MCF 10A (cell line): ENCODE measurements around the gene EVA1B. TPM values are rescaled to one million over a fixed set of nuclear protein-coding genes. Genes with fewer than 3 reads are reported as not detected.

ENCODE experiments used
- BruUV-seq: library from RNA; stranded (reverse); fragments of 400-500 nt; replicated peaks from 2 replicates; lab custom pipeline; 2021; lab: Mats Ljungman, UMichigan
- CTCF ChIA-PET: fragments of 300-600 bp; sonication (Branson Sonifier 250); formaldehyde crosslinking; extraction: SDS; loops from one replicate; lab custom pipeline; 2021; ENCODE audit warnings: antibody characterized with exemption, inconsistent platforms; lab: Yijun Ruan, JAX
- POLR2A ChIA-PET: fragments of 300-600, 350-650 bp; sonication (Branson Sonifier 250); formaldehyde crosslinking; extraction: SDS; loops from one replicate; lab custom pipeline; 2020; ENCODE audit warnings: antibody characterized with exemption, inconsistent platforms; lab: Yijun Ruan, JAX
- DNase-seq: peaks from one replicate; pipeline ENCODE4 v3.0.0-alpha.2; 2018; ENCODE audit not compliant: unreplicated experiment
- H3K27ac Mint-ChIP-seq: one replicate; pipeline ENCODE4 v1.8.0; 2022; ENCODE audit warnings: mild to moderate bottlenecking, low read depth, mixed read lengths; ENCODE audit not compliant: unreplicated experiment
- H3K27me3 Mint-ChIP-seq: one replicate; pipeline ENCODE4 v1.8.0; 2022; ENCODE audit warnings: mixed read lengths; ENCODE audit not compliant: insufficient read depth, unreplicated experiment
- H3K36me3 Mint-ChIP-seq: one replicate; pipeline ENCODE4 v1.8.0; 2022; ENCODE audit warnings: mild to moderate bottlenecking, moderate library complexity, mixed read lengths; ENCODE audit not compliant: insufficient read depth, unreplicated experiment
- H3K4me1 Mint-ChIP-seq: one replicate; pipeline ENCODE4 v1.8.0; 2022; ENCODE audit warnings: mixed read lengths; ENCODE audit not compliant: insufficient read depth, unreplicated experiment
- H3K4me3 Mint-ChIP-seq: one replicate; pipeline ENCODE4 v1.8.0; 2022; ENCODE audit warnings: mild to moderate bottlenecking, moderate library complexity, mixed read lengths; ENCODE audit not compliant: unreplicated experiment
- H3K9me3 Mint-ChIP-seq: one replicate; pipeline ENCODE4 v1.8.0; 2022; ENCODE audit warnings: mixed read lengths; ENCODE audit not compliant: unreplicated experiment
- intact Hi-C: fragments of 100-400 bp; cut with micrococcal nuclease; formaldehyde crosslinking; loops from 2 replicates; pipeline ENCODE4 v1.14.1; 2022
- total RNA-seq: library from RNA; stranded (reverse); gene quantifications from 2 replicates; pipeline ENCODE4 v1.2.3, GENCODE V29; 2022
- TF ChIP-seq, protein P1 (sequence below): fragments of 200-600 bp; IDR thresholded peaks from one replicate; pipeline ENCODE4 v1.8.0; 2022; ENCODE audit warnings: antibody characterized with exemption, mild to moderate bottlenecking; ENCODE audit not compliant: unreplicated experiment

EVA1B gene
- total RNA-seq, 1 experiment from 2014 or later, result 4.8 TPM

DNA sequence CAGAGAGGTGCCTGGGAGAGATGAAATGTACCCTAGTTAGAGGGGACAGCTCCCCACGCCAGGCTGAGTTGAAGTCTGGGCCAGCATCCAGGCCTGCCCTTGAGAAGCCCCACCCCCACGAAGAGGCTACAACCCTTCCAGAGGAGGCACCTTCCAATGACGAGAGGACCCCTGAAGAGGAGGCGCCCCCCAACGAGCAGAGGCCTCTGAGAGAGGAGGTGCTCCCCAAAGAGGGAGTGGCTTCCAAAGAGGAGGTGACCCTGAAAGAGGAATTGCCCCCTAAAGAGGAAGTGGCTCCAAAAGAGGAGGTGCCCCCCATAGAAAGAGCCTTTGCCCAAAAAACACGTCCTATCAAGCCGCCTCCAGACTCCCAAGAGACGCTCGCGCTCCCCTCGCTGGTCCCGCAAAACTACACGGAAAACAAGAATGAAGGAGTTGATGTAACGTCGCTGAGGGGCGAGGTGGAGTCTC is 3.1 kb downstream of the EVA1B start:
- no TSS peak for BruUV-seq
- CTCF ChIA-PET, result no interaction called here
- H3K4me1 Mint-ChIP-seq, result no peaks in the 10 kb centered on the region
- POLR2A ChIA-PET, result no interaction called here
- H3K36me3 Mint-ChIP-seq, result peaks cover 4% of the 10 kb centered on the region
- DNase-seq, result no peak
- peak overlapping the region; percentile 52 for H3K4me3 Mint-ChIP-seq
- no peaks in the 10 kb centered on the region for H3K27me3 Mint-ChIP-seq
- peak overlapping the region; percentile 63 for H3K27ac Mint-ChIP-seq
- TF ChIP-seq, protein P1, sequence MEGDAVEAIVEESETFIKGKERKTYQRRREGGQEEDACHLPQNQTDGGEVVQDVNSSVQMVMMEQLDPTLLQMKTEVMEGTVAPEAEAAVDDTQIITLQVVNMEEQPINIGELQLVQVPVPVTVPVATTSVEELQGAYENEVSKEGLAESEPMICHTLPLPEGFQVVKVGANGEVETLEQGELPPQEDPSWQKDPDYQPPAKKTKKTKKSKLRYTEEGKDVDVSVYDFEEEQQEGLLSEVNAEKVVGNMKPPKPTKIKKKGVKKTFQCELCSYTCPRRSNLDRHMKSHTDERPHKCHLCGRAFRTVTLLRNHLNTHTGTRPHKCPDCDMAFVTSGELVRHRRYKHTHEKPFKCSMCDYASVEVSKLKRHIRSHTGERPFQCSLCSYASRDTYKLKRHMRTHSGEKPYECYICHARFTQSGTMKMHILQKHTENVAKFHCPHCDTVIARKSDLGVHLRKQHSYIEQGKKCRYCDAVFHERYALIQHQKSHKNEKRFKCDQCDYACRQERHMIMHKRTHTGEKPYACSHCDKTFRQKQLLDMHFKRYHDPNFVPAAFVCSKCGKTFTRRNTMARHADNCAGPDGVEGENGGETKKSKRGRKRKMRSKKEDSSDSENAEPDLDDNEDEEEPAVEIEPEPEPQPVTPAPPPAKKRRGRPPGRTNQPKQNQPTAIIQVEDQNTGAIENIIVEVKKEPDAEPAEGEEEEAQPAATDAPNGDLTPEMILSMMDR, result no peak
- H3K9me3 Mint-ChIP-seq, result no peaks in the 10 kb centered on the region
- intact Hi-C loops, result loop anchor here (10.0 kb wide), 1 partner anchor 1394 kb away; no protein-coding TSS in a partner anchor

DNA sequence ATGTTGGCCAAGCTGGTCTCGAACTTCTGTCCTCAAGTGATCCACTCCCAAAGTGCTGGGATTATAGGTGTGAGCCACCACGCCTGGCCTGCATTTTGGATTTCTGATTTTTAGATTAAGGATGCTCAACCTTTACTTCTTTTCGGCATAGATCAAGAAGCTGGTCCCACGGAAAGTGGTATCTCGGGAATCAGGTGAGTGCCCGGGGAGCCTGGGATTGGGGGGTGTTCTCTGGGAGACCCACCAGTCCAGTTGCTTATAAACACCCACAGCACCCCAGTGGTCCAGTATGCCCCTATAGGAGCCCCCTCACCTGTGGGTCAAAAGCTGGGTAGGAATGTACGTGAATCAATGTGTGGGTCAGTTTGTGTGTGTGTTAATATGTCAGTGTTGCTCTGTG is 14.0 kb downstream of the EVA1B start:
- Mint-ChIP-seq H3K4me3 (no peak overlapping the region), H3K9me3 (no peaks in the 10 kb centered on the region), H3K4me1 (peaks cover 6% of the 10 kb centered on the region), H3K27me3 (no peaks in the 10 kb centered on the region), H3K36me3 (peaks cover 44% of the 10 kb centered on the region), H3K27ac (no peak overlapping the region)
- POLR2A ChIA-PET, result interaction anchor here (0.6 to 1.1 kb wide), 2 partner anchors 15 to 148 kb away, joined by 3 read pairs; no protein-coding TSS in a partner anchor
- CTCF ChIA-PET, result interaction anchor here (0.6 to 3.0 kb wide), 6 partner anchors 9 to 1233 kb away, joined by 3 to 15 read pairs (median 4); no protein-coding TSS in a partner anchor
- no peak for DNase-seq
- no TSS peak for BruUV-seq
- TF ChIP-seq, protein P1, result no peak
- intact Hi-C loops, result no loop called here

DNA sequence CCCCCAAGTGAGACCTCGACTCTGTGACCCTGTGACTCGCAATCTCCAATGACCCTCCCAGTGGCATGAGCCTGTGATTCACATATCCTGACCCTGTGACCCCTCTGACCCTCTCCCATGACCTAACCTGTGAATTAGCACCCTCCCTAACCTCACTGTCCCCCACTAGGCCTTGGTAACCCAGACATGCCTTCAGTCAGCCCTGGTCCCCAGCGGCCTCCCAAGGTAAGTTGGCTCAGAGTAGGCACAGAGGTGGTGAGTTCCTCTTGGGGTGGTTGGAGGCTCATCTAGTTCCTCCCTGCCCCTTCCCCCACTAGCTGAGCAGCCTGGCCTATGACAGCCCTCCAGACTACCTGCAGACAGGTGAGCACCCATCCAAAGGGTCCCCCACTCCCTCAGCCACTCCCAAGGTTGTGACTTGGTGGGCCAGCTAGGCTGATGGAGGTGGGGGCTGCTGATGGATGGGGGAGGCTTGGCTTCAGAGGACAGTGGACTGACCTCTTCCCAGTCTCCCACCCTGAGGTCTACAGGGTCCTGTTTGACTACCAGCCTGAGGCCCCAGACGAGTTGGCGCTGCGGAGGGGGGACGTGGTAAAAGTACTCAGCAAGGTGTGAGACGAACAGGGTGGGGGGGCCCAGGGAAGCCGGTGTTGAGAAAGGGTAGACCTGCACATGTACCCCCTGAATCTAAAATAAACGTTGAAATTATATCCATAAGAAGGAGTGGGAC is 15.7 kb downstream of the EVA1B start:
- Mint-ChIP-seq H3K36me3 (peaks cover 58% of the 10 kb centered on the region), H3K4me1 (peaks cover 6% of the 10 kb centered on the region), H3K4me3 (peak overlapping the region; percentile 72), H3K9me3 (no peaks in the 10 kb centered on the region), H3K27ac (no peak overlapping the region), H3K27me3 (no peaks in the 10 kb centered on the region)
- TF ChIP-seq, protein P1, result no peak
- intact Hi-C loops, result loop anchor here (2.0 kb wide), 1 partner anchor 113 kb away; no protein-coding TSS in a partner anchor
- POLR2A ChIA-PET, result interaction anchor here (0.7 to 3.0 kb wide), 7 partner anchors 10 to 83 kb away, joined by 3 to 18 read pairs (median 10); partner anchors contain the start of genes EVA1B and THRAP3
- BruUV-seq, result no TSS peak
- no peak for DNase-seq
- CTCF ChIA-PET, result interaction anchor here (0.6 to 2.2 kb wide), 9 partner anchors 11 to 125 kb away, joined by 3 to 18 read pairs (median 3); no protein-coding TSS in a partner anchor

DNA sequence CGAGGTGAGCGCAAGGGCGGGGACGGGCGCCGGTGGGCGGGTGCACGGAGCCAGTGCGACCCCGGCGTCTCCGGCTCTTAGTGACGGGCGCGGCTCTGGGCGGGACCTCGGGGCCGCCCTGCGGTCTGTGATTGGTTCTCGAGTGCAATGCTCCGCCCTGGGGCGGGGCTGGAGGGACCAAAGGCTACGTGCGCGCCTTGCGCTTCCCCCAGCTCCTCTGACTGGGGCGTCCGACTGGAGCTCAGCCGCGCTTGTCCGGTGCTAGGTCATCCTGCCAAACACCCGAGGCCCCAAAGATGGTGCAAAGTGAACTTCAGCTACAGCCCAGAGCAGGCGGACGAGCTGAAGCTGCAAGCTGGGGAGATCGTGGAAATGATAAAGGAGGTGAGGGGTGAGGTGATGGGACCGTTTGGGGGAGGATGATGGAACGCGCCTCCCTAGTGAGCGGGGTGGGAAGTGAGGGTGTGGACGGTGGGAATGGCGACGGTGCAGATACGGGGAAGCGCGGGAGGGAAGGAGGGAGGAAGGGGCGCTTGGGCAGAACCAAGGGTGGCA is 16.5 kb downstream of the EVA1B start:
- peak overlapping the region; percentile 72 for H3K4me3 Mint-ChIP-seq

More for the DNA sequence above, 16.5 kb downstream of the EVA1B start:
- H3K36me3 Mint-ChIP-seq, result peaks cover 66% of the 10 kb centered on the region
- CTCF ChIA-PET, result interaction anchor here (0.5 to 2.2 kb wide), 17 partner anchors 12 to 128 kb away, joined by 3 to 18 read pairs (median 3); partner anchors contain the start of gene LSM10
- POLR2A ChIA-PET, result interaction anchor here (0.9 to 3.0 kb wide), 14 partner anchors 9 to 158 kb away, joined by 3 to 18 read pairs (median 5); partner anchors contain the start of genes EVA1B, LSM10, THRAP3 and TRAPPC3
- peaks cover 6% of the 10 kb centered on the region for H3K4me1 Mint-ChIP-seq
- no peaks in the 10 kb centered on the region for H3K27me3 Mint-ChIP-seq
- intact Hi-C loops, result loop anchor here (2.0 kb wide), 1 partner anchor 114 kb away; no protein-coding TSS in a partner anchor
- H3K27ac Mint-ChIP-seq, result no peak overlapping the region
- no TSS peak for BruUV-seq
- peak; percentile 93 for DNase-seq
- TF ChIP-seq, protein P1, result no peak
- no peaks in the 10 kb centered on the region for H3K9me3 Mint-ChIP-seq
